AG08395 (cell line): ENCODE results near the gene SREBF2.
A peak's percentile ranks its signal among the peaks of the same experiment; 100 is the strongest.

Source experiments
- DNase-seq: peaks from one replicate; pipeline ENCODE4 v3.0.0; 2012; ENCODE audit warnings: mixed read lengths, low spot score

Gene SREBF2

DNA sequence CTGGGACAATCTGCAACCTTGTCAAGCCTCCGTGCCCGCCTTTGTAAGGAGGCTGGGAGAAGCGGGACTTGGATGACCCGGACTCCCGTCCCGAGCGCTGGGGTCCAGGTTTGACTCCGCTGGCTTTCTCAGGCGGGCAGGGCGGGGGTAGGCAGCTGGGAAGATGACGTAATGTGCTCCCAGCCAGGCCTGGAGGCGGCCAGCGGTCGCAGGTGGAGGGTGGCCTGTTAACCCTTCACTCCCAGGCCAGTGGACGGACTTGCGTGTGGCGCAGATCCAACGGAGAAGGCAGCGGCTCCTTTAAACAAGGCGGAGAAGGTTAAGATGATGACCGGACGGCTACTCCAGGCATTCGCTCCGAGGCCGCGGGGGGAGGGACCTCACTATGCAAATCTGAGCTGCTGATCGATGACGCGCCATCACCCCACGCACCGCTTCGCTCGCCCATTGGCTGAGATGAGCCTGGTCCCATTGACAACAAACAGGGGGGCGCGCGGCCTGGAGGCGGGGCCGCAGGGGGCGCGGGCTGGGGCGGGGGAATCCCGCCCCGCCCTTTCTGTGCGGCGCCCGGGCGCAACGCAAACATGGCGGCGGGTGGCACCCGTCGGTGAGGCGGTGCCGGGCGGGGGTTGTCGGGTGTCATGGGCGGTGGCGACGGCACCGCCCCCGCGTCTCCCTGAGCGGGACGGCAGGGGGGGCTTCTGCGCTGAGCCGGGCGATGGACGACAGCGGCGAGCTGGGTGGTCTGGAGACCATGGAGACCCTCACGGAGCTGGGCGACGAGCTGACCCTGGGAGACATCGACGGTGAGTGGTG, at the start of gene SREBF2:
SREBF2 (plus strand) TSS at position 553 of the 816 bp plus-strand sequence; CDS start at position 719, 166 bp downstream.
- DNase-seq: peak; percentile 99

DNA sequence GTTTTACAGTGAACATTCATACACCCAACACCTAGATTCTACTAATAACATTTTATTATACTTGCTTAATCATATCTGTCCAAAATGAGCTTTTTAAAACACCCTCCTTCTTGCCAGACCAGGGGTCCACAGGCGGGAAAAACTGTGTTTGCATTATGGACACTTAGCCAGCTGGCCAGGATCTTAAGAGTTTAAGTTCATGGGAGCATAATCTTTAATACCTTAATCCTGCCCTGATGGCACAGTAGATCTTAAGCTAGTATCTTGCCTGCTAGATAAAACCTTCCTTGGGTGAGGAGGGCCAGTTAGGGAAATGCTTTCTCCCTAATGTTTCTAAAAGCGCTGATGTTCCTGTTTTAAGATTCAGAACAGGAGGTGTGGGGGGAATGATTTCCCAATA, 45.6 kb upstream of the SREBF2 start:
- no peak for DNase-seq

DNA sequence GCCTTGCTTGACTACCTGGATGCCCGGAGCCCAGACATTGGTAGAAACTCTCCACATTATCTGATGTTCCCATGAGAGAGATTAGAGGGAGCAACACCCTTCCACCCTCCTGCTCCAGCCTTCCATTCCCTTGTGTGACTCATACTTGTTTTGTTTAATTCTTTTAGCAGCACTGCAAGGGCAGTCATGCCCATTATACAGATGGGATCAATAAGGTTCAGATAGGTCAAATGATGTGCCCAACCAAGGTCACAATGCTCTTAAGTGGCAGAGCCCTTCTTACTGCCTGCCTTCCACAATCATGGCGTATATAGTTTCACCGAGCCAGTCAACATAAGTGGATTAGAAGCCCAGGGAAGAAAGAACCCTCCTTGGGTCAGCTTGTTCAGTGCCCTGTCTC, 39.0 kb upstream of the SREBF2 start:
- no peak for DNase-seq

DNA sequence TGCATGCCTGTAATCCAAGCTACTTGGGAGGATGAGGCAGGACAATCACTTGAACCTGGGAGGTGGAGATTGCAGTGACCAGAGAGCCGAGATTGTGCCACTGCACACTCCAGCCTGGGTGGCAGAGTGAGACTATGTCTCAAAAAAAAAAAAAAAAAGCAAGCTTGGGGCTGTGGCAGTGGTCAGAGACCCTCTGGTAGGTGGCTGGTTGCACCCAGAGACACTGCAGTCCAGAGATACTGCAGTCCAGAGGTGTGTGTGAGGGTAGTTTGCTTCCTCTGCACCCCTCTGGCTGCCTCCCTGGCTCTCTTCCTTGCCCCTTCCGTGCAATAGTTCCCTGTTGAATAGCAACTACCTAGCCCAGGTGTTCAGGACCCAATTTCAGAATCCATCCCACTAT, 34.2 kb upstream of the SREBF2 start:
- no peak for DNase-seq

DNA sequence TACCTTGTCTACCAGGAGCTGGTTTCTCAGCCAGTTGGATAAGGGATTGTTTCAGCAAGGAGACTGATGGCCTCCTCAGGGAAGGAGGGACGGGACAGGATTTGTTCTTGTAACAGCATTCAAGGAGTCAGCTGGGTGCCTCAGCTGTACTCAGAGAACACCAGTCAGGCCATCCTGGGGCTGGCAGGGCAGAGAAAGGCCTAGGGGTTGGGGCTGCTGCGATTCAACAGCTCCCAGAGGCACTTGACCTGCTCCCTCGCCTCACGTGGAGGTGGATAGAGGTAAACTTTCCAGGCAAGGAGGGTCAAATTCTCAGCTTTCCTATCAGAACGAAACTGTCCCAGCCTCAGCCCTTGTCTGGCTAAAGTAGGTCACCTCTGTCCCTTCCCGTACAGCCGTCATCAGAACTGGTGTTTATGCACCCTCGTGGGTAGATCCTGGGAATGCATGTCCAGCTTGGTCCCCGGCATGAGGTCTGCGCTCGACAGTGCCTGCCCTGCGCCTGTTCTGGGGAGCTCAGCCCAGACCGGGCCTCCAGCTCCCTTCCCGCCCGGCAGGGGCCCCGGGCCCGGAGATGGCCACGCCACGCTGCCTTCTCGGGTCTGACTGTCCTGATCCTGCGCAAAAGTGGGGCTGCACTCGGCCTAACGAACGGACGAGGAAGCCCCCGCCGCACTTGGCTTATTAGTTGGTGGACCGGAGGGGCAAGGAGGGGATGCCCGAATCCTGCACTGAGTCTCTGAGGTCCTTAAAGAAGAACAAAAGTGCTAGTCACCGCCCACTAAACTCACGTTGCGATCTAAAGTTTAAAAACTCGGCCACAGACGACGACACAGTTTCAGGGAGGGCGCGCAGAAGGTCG, 33.2 kb upstream of the SREBF2 start:
- peak; percentile 53 for DNase-seq

DNA sequence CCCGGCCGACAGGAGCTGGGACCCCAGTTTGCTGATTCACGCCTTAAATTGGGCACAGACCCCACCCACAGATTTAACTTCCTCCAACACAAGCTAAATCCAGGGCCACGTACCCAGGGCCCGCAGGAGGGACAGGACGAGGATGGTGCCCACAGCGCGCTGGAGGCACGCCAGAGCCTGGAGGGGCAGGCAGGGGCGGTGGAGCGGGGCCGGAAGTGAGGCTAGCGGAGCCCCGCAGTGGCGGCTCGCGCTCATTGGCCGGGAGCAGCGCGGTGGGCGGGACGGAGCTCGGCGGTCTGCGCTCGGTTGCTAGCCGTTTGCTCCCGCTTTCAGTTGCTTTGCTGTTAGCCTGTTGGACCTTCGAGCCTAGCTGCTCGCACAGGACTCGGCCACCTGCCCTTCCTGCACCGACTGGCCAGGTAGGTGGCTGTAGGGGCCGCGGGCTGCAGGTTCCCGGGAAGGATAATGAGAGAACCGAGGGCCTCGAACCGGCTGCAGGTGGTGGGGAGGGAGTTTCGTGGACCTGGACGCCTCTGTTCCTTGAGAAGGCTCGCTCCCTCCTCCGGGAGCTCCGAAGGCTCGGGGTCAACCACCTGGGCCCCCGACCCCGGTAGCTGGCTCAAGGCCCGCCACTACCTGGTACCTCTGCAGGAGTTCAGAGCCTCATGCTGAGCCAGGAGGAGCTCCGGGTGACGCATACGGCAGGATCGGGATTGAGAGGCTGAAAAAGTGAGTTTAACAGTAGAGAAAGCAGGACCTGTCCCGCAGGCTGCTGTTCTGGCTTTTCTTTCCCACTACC, 32.4 kb upstream of the SREBF2 start, which contains the start of gene CCDC134:
CCDC134 (plus strand) TSS at position 332 of the 799 bp plus-strand sequence. CDS start 8,212 bp downstream, outside the sequence.
- peak; percentile 97 for DNase-seq

DNA sequence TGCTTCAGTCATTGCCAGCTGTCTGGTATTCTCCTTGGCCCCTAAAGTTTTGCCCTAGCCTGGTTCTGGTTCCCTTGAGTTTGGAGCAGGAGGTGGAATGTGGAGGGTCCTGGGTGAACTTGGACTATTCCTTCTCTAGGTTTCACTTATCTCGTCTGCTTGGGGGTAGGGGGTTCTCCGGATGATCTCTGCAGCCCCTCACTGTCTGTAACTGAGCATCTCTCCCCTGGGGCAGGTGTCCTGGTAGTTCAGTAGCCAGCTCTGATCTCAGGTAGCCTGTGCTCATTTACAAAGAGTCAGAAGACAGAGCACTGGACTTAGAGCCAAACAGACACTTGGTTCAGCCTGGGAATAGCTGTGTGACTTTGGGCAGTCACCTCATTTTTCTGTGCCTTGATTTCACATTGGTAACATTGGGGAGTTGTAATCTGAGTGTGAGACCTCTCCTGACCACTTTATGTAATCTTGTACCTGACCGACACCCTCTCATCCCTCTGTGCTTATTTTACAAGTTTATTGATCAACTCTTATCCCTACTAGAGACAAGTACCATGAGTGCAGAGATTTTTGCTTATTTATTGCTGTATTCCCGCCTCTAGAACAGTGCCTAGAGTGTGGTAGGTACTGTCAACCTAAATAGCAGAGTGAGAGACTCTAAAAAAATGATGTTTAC, 31.6 kb upstream of the SREBF2 start:
- DNase-seq: no peak

DNA sequence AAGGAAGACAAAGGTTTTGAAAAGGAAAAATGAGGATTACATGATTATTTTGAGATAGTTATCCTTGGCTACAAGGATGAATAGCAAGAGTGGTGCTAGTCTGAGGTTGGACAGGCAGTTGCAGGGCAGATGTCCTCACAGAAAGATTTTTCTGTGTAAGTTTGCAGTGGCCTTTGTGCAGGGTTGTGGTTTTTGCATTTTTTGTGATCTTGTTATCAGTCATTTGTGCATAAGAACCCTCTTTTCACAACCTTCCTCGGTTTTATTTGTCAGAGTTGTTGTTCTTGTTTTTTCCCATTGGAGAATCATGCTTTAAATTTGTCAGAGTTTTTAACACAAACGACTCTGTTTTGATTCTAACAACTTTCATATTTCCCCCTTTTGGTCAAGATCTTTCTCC, 31.0 kb upstream of the SREBF2 start:
- DNase-seq: no peak

DNA sequence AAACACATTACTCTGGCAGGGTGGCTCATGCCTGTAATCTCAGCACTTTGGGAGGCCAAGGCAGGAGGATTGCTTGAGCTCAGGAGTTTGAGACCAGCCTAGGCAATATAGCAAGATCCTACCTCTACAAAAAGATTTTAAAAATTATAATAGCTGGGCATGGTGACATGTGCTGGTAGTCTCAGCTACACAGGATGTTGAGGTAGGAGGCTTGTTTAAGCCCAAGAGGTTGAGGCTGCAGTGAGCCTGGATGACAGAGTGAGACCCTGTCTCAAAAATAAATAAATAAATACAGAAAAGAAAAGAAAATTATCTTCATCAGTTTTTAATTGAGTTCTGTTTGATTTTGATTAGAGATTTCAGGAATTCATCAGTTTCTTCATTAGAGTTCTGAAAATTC, 27.3 kb upstream of the SREBF2 start:
- no peak for DNase-seq

DNA sequence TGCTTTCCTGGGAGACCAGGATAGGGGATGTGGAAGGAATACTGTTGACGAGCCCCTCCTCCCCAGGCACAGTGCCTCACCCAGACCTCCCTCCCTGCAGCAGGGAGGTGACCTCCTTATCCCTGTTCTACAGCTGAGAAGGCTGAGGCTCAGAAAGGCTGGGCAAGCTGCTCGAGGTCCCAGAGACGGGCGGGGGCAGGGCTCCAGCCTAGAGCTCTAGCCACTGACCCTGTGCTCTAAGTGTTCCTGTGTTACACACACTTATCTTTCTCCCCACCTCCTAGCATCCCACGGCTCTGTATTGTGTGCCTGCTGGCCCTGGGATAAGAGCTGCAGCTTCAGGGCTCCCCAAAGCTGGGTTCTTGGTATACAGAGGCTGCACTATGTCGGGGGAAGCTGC, 24.5 kb upstream of the SREBF2 start:
- DNase-seq: no peak

DNA sequence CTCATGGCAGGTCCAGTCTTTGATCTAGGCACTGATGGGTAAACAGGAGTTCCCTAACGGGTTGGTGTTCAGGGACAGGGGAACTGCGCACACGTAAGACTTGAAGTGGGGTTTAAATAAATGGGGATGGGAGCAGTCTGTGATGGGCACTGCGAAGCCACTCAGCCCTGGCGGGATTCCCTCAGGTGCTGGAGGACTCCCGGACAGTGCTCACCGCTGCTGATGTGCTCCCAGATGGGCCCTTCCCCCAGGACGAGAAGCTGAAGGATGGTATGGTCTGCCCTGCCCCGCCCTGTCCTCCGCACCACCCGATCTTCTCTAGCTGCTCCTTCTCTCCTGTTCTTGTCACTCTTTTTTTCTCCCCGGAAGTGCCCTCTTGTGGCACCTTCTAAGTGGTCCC, 22.9 kb upstream of the SREBF2 start:
- DNase-seq: no peak

DNA sequence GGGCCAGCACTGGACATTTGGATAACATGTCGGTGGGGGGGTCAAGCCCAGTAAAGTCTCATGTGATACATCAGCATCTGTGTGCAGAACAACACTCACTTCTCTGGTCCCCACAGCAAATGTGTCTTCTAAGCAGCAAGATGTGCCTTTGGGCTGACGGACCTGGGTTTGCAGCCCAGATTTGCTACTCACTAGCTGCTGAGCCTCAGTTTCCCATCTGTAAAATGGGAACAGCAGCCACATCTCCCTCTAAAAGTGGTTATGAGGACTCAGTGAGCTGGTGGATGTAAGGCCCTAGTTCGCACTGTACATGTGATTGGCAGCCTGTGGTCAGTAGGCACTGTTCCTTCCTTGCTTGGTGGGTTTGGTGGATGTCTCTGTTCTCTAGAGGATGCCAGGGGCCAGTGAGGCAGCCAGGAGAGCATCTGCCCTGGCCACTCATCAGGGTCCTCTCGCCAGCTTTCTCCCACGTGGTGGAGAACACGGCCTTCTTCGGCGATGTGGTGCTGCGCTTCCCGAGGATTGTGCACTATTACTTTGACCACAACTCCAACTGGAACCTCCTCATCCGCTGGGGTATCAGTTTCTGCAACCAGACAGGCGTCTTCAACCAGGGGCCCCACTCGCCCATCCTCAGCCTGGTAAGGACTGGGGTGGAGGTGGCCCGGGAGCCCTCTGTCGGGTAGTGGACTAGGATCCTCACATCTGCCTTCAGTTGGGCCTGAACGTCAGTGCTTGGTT, 19.9 kb upstream of the SREBF2 start:
- DNase-seq: no peak

DNA sequence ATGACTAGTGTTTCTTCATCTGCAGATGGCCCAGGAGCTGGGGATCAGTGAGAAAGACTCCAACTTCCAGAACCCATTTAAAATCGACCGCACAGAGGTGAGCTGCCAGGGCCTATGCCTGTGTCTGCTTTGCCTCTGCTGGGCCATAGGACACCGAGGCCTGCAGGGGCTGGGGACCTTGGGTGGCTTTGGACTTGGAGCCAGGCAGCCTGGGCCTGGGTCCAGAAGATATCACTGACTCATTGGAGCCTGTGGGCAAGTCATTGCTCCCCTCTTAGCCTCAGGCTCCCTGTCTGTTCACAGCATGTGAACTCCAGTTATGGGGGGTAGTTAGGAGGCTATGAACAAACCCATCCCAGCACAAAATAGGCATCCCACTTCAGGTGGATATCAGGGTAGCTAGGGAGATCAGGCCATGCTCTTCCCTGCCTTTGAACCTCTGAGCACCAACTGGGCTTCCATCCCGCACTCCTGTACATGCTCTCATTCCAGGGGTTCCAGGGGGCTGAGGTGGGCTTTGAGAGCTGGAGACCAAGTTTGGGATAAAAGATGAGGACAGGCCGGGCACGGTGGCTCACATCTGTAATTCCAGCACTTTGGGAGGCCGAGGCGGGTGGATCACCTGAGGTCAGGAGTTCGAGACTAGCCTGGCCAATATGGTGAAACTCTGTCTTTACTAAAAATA, 19.0 kb upstream of the SREBF2 start:
- DNase-seq: no peak

DNA sequence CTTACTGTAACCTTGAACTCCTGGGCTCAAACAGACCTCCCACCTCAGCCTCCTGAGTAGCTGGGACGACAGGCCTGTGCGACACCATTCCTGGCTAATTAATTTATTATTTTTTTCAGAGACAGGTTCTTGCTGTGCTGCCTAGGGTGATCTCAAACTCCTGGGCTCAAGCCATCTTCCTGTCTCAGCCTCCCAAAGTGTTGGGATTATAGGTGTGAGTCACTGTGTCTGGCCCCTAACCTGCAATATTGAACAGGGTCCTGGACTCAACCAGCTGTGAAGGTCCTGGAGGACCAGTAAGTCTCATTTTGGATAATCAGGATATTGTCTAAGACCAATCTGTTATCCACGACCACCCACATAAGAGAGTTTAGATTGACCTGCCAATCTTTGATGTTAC, 17.2 kb upstream of the SREBF2 start:
- no peak for DNase-seq

DNA sequence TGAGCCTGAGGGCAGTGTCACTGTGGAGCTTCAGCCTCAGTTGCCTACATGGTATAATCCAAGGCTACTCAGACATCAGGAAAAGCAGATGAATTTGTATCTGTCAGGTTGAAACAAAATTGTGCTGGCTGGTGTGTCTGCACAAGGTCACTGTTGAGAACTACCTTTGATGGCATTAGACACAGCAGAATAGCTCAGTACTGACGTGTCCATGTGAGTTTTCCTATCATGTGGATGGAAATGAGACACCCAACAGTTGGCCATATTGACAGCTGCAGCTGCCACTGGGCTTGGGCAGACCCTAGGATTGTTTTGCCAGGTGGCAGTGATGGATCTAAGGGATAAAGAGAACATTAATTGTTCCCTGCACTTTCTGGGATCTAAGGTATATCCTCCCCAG, 16.7 kb upstream of the SREBF2 start:
- DNase-seq: no peak

DNA sequence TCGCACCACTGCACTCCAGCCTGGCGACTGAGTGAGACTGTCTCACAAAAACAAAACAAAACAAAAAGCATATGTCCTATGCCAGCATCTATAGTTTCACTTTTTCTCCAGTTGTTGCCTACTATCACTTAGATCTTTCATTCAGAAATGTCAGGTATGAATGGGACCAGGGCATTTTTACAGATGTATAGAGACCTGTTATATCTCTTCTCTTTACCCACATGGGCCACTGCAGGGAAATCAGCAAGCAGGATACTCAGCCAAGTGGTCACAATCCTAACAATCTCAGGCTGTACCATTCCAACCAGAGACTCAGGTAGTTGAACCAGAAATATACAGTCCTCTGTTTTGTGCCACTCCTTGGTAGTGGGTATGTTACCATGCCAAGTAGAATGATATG, 16.0 kb upstream of the SREBF2 start:
- DNase-seq: no peak

DNA sequence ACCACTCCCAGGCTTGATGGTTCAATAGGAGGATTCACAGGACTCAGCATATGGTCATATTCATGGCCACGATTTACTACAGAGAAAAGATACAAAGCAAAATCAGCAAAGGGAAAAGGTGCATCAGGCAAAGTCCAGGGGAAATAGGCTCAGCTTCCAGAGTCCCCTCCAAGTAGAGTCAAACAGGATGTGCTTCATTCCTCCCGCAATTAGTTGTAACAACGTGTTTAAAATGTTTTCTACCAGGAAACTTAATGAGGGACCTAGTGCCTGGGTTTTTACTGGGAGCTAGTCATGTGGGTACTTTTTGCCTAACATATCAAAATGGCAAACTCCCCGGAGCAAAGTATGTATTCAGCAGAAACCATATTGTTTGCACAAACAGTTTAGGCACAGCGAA, 14.9 kb upstream of the SREBF2 start:
- no peak for DNase-seq

DNA sequence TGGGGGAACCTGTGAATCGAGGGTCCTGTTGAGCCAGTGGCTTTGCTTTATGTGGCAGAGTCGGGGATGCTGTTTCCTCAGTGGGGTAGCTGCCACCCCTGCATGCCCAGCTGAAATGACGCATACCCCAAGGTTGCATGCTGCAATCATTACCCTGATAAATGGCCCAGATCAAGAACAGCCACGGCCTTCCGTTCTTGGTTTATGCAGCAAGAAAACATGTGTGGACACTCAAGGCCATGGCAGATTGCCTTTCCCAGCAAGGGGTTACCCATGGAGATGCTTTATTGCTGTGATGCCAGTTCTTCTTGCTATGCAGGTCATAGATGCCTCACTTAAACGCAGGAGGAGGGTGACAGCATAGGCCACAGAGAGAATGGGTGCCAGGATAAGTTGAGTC, 14.3 kb upstream of the SREBF2 start:
- no peak for DNase-seq

DNA sequence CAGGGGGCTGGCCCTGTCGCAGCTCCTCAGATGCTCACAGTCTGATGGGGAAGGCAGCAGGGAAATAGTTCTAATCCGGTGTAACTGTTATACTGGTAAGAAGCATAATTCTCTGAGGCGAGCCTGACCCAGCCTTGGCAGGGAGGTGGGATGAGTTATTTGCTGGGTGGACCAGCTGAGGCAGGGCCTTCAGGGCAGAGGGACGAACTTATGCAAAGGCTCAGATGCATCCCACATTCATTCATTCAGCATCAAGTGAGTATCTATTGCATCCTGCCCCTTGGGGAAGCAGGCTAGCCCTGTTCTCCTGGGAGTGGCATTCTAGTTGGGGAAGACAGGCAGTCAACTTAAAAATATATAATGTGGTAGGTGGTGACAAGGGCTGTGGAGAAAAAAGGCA, 13.6 kb upstream of the SREBF2 start:
- DNase-seq: no peak

DNA sequence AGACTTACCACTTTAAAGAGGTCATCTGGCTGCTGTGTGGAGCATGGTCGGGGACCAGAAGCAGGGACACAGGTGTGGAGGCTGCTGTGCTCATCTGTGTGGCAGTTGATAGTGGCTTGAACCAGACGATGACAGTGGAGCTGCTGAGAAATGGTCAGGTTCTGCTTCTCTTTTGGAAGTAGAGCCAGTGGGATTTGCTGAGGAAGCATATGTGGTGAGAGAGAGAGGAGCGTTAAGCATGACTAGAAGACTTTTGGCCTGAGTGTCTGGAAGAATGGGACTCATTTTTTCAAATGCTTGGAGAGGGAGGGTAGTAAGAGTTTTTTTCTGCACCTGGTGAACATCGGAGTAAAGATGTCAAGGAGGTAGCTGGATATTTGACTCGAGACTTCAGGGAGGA, 12.5 kb upstream of the SREBF2 start:
- DNase-seq: no peak
